ENCODE data around the gene NRIP1.

NRIP1 gene

GRCh38 chr21:15050568-15051377 lies 14.0 kb downstream of the NRIP1 start:
- Histone ChIP-seq H3K4me3 (ENCODE audit: low read depth in 1 of 2, low read length in 1 of 2) (no peak overlapping the region), H3K4me1 (ENCODE audit: control insufficient read depth in 1 of 2, insufficient read depth in 1 of 2, low read depth in 1 of 2, low read length in 1 of 2) (peaks cover 12 to 47% of the 10 kb centered on the region in 2 experiments), H3K9me3 (no peaks in the 10 kb centered on the region), H3K27ac (no peak overlapping the region), H3K27me3 (no peaks in the 10 kb centered on the region), H3K36me3 (no peaks in the 10 kb centered on the region)
- no peak for TF ChIP-seq CTCF (IDR thresholded peaks at IDR 0.05)

DNA sequence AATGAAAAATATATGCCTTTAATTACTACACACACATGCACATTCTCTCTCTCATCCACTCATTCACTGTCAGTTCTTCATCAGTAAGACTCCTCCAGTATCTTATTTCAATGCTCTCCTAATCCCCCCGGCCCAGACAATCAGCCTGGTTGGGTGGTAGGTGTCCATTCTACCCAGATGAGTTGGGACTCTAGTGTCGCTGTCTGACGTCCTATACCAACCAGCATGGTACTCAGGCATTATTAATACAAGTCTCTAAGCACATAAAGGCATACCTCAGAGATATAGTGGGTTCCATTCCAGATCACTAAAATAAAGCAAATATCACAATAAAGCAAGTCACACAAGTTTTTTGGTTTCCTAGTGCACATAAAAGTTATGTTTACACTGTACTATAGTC lies 19.8 kb downstream of the NRIP1 start:
- H3K4me1 ChIP-seq (ENCODE audit: control insufficient read depth in 1 of 2, insufficient read depth in 1 of 2, low read depth in 1 of 2, low read length in 1 of 2) = peaks cover 24 to 65% of the 10 kb centered on the region in 2 experiments
- H3K36me3 ChIP-seq = no peaks in the 10 kb centered on the region
- TF ChIP-seq CTCF (IDR thresholded peaks at IDR 0.05) = no peak
- no peaks in the 10 kb centered on the region for H3K27me3 ChIP-seq
- no peaks in the 10 kb centered on the region for H3K9me3 ChIP-seq
- no peak overlapping the region for H3K4me3 ChIP-seq (ENCODE audit: low read depth in 1 of 2, low read length in 1 of 2)
- H3K27ac ChIP-seq = no peak overlapping the region

DNA sequence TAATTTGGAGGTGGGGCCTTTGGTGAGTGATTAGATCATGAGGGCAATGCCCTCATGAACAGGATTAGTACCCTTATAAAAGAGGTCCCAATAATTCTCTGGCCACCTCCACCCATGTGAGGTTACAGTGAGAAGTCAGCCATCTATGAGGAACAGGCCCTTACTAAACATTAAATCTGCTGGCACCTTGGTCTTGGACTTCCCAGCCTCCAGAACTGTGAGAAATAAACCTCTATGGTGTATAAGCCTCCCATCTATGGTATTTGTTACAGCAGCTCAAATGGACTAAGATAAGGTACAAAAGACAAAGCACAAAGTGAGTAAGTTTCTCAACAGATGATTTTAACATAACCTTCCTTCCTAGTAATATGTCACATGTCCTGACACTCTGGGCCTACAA lies 22.3 kb downstream of the NRIP1 start:
- H3K4me3 ChIP-seq (ENCODE audit: low read depth in 1 of 2, low read length in 1 of 2) = no peak overlapping the region
- no peaks in the 10 kb centered on the region for H3K27me3 ChIP-seq
- H3K27ac ChIP-seq = peak overlapping the region; percentile 60
- peaks cover 24 to 56% of the 10 kb centered on the region in 2 experiments for H3K4me1 ChIP-seq (ENCODE audit: control insufficient read depth in 1 of 2, insufficient read depth in 1 of 2, low read depth in 1 of 2, low read length in 1 of 2)
- no peak for TF ChIP-seq CTCF (IDR thresholded peaks at IDR 0.05)
- no peaks in the 10 kb centered on the region for H3K9me3 ChIP-seq
- no peaks in the 10 kb centered on the region for H3K36me3 ChIP-seq

DNA sequence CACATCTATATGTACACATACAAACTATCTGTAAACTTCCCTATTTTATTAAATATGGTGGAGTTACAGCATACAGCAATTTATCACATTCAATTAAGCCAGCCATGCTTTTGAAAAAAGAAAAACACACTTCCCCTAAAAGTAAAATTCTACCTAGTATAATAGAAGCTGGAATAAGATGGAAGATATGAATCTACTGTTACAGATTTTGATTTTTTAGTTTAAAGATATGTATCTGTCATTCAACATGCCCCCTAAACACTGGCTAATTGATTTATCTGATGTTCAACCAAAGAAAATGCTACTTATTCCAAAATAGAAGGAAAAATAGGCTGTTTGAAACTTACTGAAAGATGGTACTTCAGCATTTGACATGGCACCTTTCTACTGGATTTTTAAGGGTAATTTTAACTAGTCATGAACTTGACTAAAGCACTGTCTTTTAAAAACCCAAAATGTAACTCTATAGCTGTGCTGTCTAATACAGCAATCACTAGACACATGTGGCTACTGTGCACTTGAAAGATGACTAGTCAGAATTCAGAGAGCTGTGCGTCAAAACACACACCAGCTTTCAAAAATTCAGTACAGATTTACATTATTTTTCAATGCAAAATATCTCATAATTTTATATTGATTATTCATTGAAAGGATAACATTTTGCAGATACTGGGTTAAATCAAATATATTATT lies 25.0 kb downstream of the NRIP1 start:
- no peak overlapping the region for H3K27ac ChIP-seq
- TF ChIP-seq CTCF (IDR thresholded peaks at IDR 0.05) = no peak

GRCh38 chr21:15037900-15038293 lies 26.9 kb downstream of the NRIP1 start:
- Histone ChIP-seq H3K9me3 (no peaks in the 10 kb centered on the region), H3K36me3 (no peaks in the 10 kb centered on the region), H3K27ac (no peak overlapping the region), H3K4me3 (ENCODE audit: low read depth in 1 of 2, low read length in 1 of 2) (no peak overlapping the region), H3K4me1 (ENCODE audit: control insufficient read depth in 1 of 2, insufficient read depth in 1 of 2, low read depth in 1 of 2, low read length in 1 of 2) (peaks cover 16 to 36% of the 10 kb centered on the region in 2 experiments), H3K27me3 (no peaks in the 10 kb centered on the region)
- no peak for TF ChIP-seq CTCF (IDR thresholded peaks at IDR 0.05)

More for the DNA sequence above, 25.0 kb downstream of the NRIP1 start:
- no peaks in the 10 kb centered on the region for H3K27me3 ChIP-seq
- no peaks in the 10 kb centered on the region for H3K36me3 ChIP-seq
- H3K9me3 ChIP-seq = no peaks in the 10 kb centered on the region
- H3K4me1 ChIP-seq (ENCODE audit: control insufficient read depth in 1 of 2, insufficient read depth in 1 of 2, low read depth in 1 of 2, low read length in 1 of 2) = peaks cover 29 to 55% of the 10 kb centered on the region in 2 experiments
- no peak overlapping the region for H3K4me3 ChIP-seq (ENCODE audit: low read depth in 1 of 2, low read length in 1 of 2)
